Central memory CD8-positive, alpha-beta T cell (primary cell): ENCODE measurements around the gene KIF1A.
"Not testable (repeated sequence)": the region's sequence is repeated elsewhere in the genome, so short reads cannot be mapped to it uniquely, and the experiment has no call there.

ENCODE experiments used
- ATAC-seq: fragments of 150-1000 bp; cut with Tn5 transposase; replicated peaks from 2 replicates; pipeline ENCODE4 v1.10.0; 2022; ENCODE audit warnings: mild to moderate bottlenecking, moderate FRiP score, moderate number of reproducible peaks; ENCODE audit not compliant: poor library complexity, severe bottlenecking; ENCODE audit errors: extremely low read depth
- DNase-seq, 2 donors: peaks; one replicate each; pipeline ENCODE4 v3.0.0; 2021; ENCODE audit warnings: low spot score in 2 of 2
- H3K27ac Mint-ChIP-seq: one replicate; pipeline ENCODE4 v1.8.0; 2022; ENCODE audit warnings: low read depth, mild to moderate bottlenecking, moderate library complexity, mixed read lengths
- H3K27me3 Mint-ChIP-seq: one replicate; pipeline ENCODE4 v1.8.0; 2022; ENCODE audit warnings: mixed read lengths
- H3K36me3 Mint-ChIP-seq: one replicate; pipeline ENCODE4 v1.8.0; 2022; ENCODE audit warnings: mild to moderate bottlenecking, moderate library complexity, mixed read lengths; ENCODE audit not compliant: insufficient read depth
- H3K4me1 Mint-ChIP-seq: one replicate; pipeline ENCODE4 v1.8.0; 2022; ENCODE audit warnings: mixed read lengths
- H3K4me3 Mint-ChIP-seq: one replicate; pipeline ENCODE4 v1.8.0; 2022; ENCODE audit warnings: mild to moderate bottlenecking, moderate library complexity, mixed read lengths
- H3K9me3 Mint-ChIP-seq: one replicate; pipeline ENCODE4 v1.8.0; 2022; ENCODE audit warnings: mixed read lengths

The KIF1A gene

GRCh38 chr2:240782886-240783818, 36.9 kb downstream of the KIF1A start:
- ATAC-seq = no peak
- Mint-ChIP-seq H3K36me3 (peaks cover 1% of the 10 kb centered on the region), H3K27ac (no peak overlapping the region), H3K9me3 (no peaks in the 10 kb centered on the region), H3K4me1 (no peaks in the 10 kb centered on the region), H3K4me3 (no peak overlapping the region), H3K27me3 (peaks cover 5% of the 10 kb centered on the region)
- DNase-seq = no peak

GRCh38 chr2:240782221-240782885, 37.7 kb downstream of the KIF1A start:
- H3K36me3 Mint-ChIP-seq = peaks cover 1% of the 10 kb centered on the region
- no peak overlapping the region for H3K27ac Mint-ChIP-seq
- no peak for ATAC-seq
- no peaks in the 10 kb centered on the region for H3K4me1 Mint-ChIP-seq
- no peak for DNase-seq
- no peaks in the 10 kb centered on the region for H3K9me3 Mint-ChIP-seq
- no peak overlapping the region for H3K4me3 Mint-ChIP-seq
- no peaks in the 10 kb centered on the region for H3K27me3 Mint-ChIP-seq

- H3K9me3 Mint-ChIP-seq = no peaks in the 10 kb centered on the region
- peaks cover 1% of the 10 kb centered on the region for H3K36me3 Mint-ChIP-seq
- ATAC-seq (no peak), DNase-seq (no peak)
- H3K27me3 Mint-ChIP-seq = no peaks in the 10 kb centered on the region
- H3K4me1 Mint-ChIP-seq = no peaks in the 10 kb centered on the region
- H3K4me3 Mint-ChIP-seq = no peak overlapping the region
- no peak overlapping the region for H3K27ac Mint-ChIP-seq
These were observed 38.4 kb downstream of the KIF1A start for GRCh38 chr2:240781471-240782220.

- Mint-ChIP-seq H3K27ac (no peak overlapping the region), H3K4me1 (no peaks in the 10 kb centered on the region), H3K27me3 (no peaks in the 10 kb centered on the region), H3K36me3 (peaks cover 1% of the 10 kb centered on the region), H3K9me3 (no peaks in the 10 kb centered on the region), H3K4me3 (no peak overlapping the region)
- DNase-seq = no peak
- no peak for ATAC-seq
These were observed 39.9 kb downstream of the KIF1A start for GRCh38 chr2:240780023-240780700.

GRCh38 chr2:240779250-240779832, 40.7 kb downstream of the KIF1A start:
- H3K27me3 Mint-ChIP-seq, H3K36me3 Mint-ChIP-seq, H3K27ac Mint-ChIP-seq, DNase-seq, H3K4me1 Mint-ChIP-seq, H3K4me3 Mint-ChIP-seq, ATAC-seq, H3K9me3 Mint-ChIP-seq: not testable (repeated sequence)

GRCh38 chr2:240778426-240778825, 41.6 kb downstream of the KIF1A start:
- DNase-seq (no peak), ATAC-seq (no peak)
- no peaks in the 10 kb centered on the region for H3K27me3 Mint-ChIP-seq
- no peak overlapping the region for H3K4me3 Mint-ChIP-seq
- no peaks in the 10 kb centered on the region for H3K9me3 Mint-ChIP-seq
- no peaks in the 10 kb centered on the region for H3K36me3 Mint-ChIP-seq
- no peaks in the 10 kb centered on the region for H3K4me1 Mint-ChIP-seq
- no peak overlapping the region for H3K27ac Mint-ChIP-seq

GRCh38 chr2:240777456-240778212, 42.4 kb downstream of the KIF1A start:
- Mint-ChIP-seq H3K9me3 (no peaks in the 10 kb centered on the region), H3K4me1 (no peaks in the 10 kb centered on the region), H3K4me3 (no peak overlapping the region), H3K36me3 (no peaks in the 10 kb centered on the region), H3K27ac (no peak overlapping the region), H3K27me3 (no peaks in the 10 kb centered on the region)
- ATAC-seq = no peak
- DNase-seq = no peak

- no peaks in the 10 kb centered on the region for H3K4me1 Mint-ChIP-seq
- DNase-seq (no peak), ATAC-seq (no peak)
- H3K27ac Mint-ChIP-seq = no peak overlapping the region
- no peaks in the 10 kb centered on the region for H3K36me3 Mint-ChIP-seq
- H3K9me3 Mint-ChIP-seq = no peaks in the 10 kb centered on the region
- H3K27me3 Mint-ChIP-seq = no peaks in the 10 kb centered on the region
- no peak overlapping the region for H3K4me3 Mint-ChIP-seq
These were observed 44.1 kb downstream of the KIF1A start for GRCh38 chr2:240775905-240776304.

GRCh38 chr2:240774856-240775255, 45.2 kb downstream of the KIF1A start:
- H3K4me1 Mint-ChIP-seq = no peaks in the 10 kb centered on the region
- H3K27ac Mint-ChIP-seq = no peak overlapping the region
- no peaks in the 10 kb centered on the region for H3K36me3 Mint-ChIP-seq
- no peak for DNase-seq
- H3K9me3 Mint-ChIP-seq = no peaks in the 10 kb centered on the region
- H3K4me3 Mint-ChIP-seq = no peak overlapping the region
- ATAC-seq = no peak
- H3K27me3 Mint-ChIP-seq = no peaks in the 10 kb centered on the region

- no peaks in the 10 kb centered on the region for H3K27me3 Mint-ChIP-seq
These were observed 50.9 kb downstream of the KIF1A start for GRCh38 chr2:240769096-240769495.

GRCh38 chr2:240768216-240768615, 51.8 kb downstream of the KIF1A start:
- no peak overlapping the region for H3K27ac Mint-ChIP-seq
- H3K4me1 Mint-ChIP-seq = no peaks in the 10 kb centered on the region

More at GRCh38 chr2:240769096-240769495, 50.9 kb downstream of the KIF1A start:
- DNase-seq (no peak), ATAC-seq (no peak)
- Mint-ChIP-seq H3K4me1 (no peaks in the 10 kb centered on the region), H3K27ac (no peak overlapping the region), H3K9me3 (no peaks in the 10 kb centered on the region), H3K4me3 (no peak overlapping the region), H3K36me3 (no peaks in the 10 kb centered on the region)

More at GRCh38 chr2:240768216-240768615, 51.8 kb downstream of the KIF1A start:
- DNase-seq (no peak), ATAC-seq (no peak)
- H3K4me3 Mint-ChIP-seq = no peak overlapping the region
- H3K27me3 Mint-ChIP-seq = no peaks in the 10 kb centered on the region
- no peaks in the 10 kb centered on the region for H3K36me3 Mint-ChIP-seq
- H3K9me3 Mint-ChIP-seq = no peaks in the 10 kb centered on the region
